GM12872 (cell line): ENCODE data around the gene KLF17.

ENCODE experiments used
- TF ChIP-seq, protein P1 (sequence below): IDR thresholded peaks from 3 replicates; pipeline ENCODE4 v1.5.1; 2011; ENCODE audit warnings: low read depth, mild to moderate bottlenecking, low read length, moderate library complexity; ENCODE audit not compliant: insufficient read depth

KLF17 gene

GRCh38 chr1:44078104-44078503, 40.5 kb upstream of the KLF17 start:
- TF ChIP-seq, protein P1, sequence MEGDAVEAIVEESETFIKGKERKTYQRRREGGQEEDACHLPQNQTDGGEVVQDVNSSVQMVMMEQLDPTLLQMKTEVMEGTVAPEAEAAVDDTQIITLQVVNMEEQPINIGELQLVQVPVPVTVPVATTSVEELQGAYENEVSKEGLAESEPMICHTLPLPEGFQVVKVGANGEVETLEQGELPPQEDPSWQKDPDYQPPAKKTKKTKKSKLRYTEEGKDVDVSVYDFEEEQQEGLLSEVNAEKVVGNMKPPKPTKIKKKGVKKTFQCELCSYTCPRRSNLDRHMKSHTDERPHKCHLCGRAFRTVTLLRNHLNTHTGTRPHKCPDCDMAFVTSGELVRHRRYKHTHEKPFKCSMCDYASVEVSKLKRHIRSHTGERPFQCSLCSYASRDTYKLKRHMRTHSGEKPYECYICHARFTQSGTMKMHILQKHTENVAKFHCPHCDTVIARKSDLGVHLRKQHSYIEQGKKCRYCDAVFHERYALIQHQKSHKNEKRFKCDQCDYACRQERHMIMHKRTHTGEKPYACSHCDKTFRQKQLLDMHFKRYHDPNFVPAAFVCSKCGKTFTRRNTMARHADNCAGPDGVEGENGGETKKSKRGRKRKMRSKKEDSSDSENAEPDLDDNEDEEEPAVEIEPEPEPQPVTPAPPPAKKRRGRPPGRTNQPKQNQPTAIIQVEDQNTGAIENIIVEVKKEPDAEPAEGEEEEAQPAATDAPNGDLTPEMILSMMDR = no peak

DNA sequence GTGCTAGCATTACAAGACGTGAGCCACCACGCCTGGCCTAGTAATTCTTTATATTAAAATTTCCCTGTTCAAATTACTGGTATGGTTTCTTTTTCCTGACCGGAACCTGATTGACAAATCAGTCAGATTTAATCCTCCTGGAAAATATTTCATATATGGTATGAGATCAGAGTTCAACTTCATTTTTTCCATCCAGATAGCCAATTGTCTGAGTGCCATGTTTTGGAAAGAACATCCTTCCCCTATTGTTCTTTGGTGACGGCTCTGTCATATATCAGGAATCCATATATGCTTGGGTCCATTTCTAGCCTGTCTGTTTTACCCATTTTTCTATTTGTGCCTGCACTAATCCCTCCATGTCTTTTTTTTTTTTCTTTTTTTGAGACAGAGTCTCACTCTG, 39.1 kb upstream of the KLF17 start:
- TF ChIP-seq, protein P1 = no peak

DNA sequence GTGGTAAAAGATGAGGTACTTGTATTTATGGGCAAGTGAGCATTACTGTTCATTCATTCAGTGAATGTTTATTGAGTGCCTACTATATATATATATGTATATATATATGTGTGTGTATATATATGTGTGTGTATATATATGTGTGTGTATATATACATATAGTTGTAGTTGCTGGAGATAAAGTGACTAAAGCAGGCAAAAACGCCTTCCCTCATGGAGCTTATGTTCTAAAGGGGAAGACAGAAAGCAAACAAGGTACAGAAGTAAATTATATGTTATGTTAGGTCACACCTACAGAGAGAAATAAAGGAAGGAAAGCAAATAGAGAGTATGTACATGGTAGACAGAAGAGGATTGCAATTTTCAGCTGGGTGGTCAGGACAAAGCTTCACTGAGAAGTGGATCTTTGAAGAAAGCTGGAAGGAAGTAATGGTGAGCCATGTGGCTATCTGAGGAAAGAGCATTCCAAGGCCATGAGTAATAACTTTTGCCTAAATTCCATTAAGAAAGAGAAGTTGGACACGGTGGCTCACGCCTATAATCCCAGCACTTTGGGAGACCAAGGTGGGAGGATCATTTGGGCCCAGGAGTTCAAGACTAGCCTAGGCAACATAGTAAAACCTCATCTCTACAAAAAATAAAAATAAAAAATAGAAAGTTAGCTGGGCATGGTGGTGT, 33.5 kb upstream of the KLF17 start:
- TF ChIP-seq, protein P1 = no peak

- TF ChIP-seq, protein P1 = no peak
Measured at GRCh38 chr1:44086692-44087474, 31.7 kb upstream of the KLF17 start.

- TF ChIP-seq, protein P1 = no peak
Measured at GRCh38 chr1:44089371-44090048, 29.1 kb upstream of the KLF17 start.

GRCh38 chr1:44090429-44091252, 28.0 kb upstream of the KLF17 start:
- TF ChIP-seq, protein P1 = no peak

DNA sequence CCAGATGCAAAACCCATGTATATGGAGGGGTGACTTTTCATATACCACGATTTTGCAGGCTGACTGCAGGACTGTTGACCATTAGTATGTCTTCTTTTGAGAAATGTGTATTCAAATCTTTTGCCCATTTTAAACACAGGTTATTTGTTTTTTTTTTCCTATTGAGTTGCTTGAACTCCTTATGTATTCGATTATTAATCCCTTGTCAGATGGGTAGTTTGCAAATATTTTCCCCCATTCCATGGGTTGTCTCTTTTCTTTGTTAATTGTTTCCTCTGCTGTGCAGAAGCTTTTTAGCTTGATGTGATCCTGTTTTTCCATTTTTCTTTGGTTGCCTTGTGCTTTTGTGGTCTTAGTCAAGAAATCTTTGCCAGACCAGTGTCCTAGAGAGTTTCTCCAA, 24.6 kb upstream of the KLF17 start:
- TF ChIP-seq, protein P1 = no peak
